ENCODE results near the gene ZFR2. TPM values are rescaled to one million over a fixed set of nuclear protein-coding genes. Genes with fewer than 3 reads are reported as not detected.

ZFR2 gene
- total RNA-seq, 4 donors from 2014 or later = not detected

DNA sequence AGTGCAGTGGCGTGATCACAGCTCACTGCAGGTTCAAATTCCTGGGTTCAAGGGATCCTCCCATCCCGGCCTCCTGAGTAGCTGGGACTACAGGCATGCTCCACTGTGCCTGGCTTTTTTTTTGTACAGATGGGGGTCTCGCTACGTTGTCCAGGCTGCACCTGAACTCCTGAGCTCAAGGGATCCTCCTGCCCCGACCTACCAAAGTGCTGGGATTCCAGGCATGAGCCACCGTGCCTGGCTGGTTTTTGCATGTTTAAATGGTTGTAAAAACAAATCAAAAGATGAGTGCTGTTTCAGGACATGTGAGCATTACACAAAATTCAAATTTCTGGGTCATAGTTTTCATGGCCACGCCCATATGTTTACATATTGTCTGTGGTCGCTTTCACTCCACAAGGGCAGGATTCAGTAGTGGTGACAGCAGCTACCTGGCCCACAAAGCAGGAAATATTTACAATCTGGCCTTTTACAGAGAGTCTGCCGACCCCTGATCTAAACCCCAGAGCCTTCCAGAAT lies 88.0 kb downstream of the ZFR2 start:
- H3K9me3 ChIP-seq = peaks cover 17 to 20% of the 10 kb centered on the region in 2 donors
- H3K36me3 ChIP-seq = no peaks in the 10 kb centered on the region
- H3K27ac ChIP-seq = no peak overlapping the region
- H3K4me3 ChIP-seq = no peak overlapping the region
- intact Hi-C loops (cut with DNase I; ENCODE audit: low total_unique reads) (no loop called here), in situ Hi-C loops (cut with MboI; ENCODE audit: low pct_ligation_motif_present in 1 of 4, low pct_unique_long_range_greater_than_20kb in 1 of 4, low sequenced_read_pairs in 3 of 4) (no loop called here)
- H3K27me3 ChIP-seq = peaks cover 21% of the 10 kb centered on the region
- H3K4me1 ChIP-seq = peaks cover 0 to 6% (median 0%) of the 10 kb centered on the region in 4 donors
- no peak for DNase-seq
- WGBS, 2 donors (ENCODE audit: low coverage in 1 of 2) = 20 to 79% methylated on average over 1 to 9 of the region's 9 CpGs
- TF ChIP-seq, protein P1, sequence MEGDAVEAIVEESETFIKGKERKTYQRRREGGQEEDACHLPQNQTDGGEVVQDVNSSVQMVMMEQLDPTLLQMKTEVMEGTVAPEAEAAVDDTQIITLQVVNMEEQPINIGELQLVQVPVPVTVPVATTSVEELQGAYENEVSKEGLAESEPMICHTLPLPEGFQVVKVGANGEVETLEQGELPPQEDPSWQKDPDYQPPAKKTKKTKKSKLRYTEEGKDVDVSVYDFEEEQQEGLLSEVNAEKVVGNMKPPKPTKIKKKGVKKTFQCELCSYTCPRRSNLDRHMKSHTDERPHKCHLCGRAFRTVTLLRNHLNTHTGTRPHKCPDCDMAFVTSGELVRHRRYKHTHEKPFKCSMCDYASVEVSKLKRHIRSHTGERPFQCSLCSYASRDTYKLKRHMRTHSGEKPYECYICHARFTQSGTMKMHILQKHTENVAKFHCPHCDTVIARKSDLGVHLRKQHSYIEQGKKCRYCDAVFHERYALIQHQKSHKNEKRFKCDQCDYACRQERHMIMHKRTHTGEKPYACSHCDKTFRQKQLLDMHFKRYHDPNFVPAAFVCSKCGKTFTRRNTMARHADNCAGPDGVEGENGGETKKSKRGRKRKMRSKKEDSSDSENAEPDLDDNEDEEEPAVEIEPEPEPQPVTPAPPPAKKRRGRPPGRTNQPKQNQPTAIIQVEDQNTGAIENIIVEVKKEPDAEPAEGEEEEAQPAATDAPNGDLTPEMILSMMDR (IDR thresholded peaks at IDR 0.05) = no peak
- no peak for TF ChIP-seq EP300 (IDR thresholded peaks at IDR 0.05; ENCODE audit: low read depth)

DNA sequence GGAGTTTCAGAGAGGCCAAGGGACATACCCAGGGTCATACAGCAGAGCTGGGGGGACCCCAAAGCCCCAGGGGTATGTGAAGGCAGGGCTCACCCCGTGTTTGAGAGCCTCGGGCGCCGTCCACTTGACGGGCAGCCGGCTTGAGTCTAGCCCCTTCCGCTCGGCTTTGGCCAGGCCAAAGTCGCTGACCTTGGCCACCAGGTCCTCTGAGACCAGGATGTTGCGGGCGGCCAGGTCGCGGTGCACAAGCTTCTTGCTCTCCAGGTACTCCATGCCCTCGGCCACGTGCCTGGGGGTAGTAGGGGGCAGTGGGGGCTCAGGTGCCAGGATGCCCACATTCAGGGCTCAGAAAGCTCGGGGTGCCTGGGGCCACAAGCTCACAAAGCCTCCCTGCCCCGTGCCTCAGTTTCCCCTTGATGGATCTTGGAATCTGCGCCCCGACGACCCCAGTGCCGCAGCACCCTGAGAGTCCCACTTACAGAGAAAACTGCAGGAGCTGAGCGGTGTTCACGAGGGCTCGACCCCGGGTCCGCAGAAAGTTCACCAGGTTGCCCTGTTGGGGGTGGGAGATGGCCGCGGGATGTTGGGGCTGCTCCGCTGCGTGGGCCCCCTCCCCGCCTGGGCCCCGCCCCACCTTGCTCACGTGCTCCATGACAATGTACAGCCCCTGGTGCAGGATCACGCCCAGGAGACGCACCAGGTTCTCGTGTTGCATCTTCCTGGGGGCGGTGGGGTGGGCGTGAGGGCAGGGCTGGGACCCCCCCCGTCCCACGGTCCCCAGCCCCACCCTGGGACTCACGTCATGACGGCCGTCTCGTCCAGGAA lies 89.7 kb downstream of the ZFR2 start:
- TF ChIP-seq EP300 (IDR thresholded peaks at IDR 0.05; ENCODE audit: low read depth) = no peak
- TF ChIP-seq POLR2A (IDR thresholded peaks at IDR 0.05) = no peak
- TF ChIP-seq, protein P1 (IDR thresholded peaks at IDR 0.05) = no peak
- no peak for TF ChIP-seq POLR2AphosphoS5 (IDR thresholded peaks at IDR 0.05)
- in situ Hi-C loops (cut with MboI; ENCODE audit: low pct_ligation_motif_present in 1 of 4, low pct_unique_long_range_greater_than_20kb in 1 of 4, low sequenced_read_pairs in 3 of 4) = no loop called here
- intact Hi-C loops (cut with DNase I; ENCODE audit: low total_unique reads) = no loop called here
- Histone ChIP-seq H3K27ac (no peak overlapping the region), H3K4me3 (no peak overlapping the region), H3K36me3 (no peaks in the 10 kb centered on the region), H3K4me1 (no peaks in the 10 kb centered on the region), H3K27me3 (peaks cover 4% of the 10 kb centered on the region), H3K9me3 (peaks cover 17 to 20% of the 10 kb centered on the region in 2 donors)
- WGBS, 2 donors (ENCODE audit: low coverage in 1 of 2) = 81% methylated on average over 27 of the region's 44 CpGs; no CpG with 5 or more reads in 1 of the 2 donors
- DNase-seq = no peak

DNA sequence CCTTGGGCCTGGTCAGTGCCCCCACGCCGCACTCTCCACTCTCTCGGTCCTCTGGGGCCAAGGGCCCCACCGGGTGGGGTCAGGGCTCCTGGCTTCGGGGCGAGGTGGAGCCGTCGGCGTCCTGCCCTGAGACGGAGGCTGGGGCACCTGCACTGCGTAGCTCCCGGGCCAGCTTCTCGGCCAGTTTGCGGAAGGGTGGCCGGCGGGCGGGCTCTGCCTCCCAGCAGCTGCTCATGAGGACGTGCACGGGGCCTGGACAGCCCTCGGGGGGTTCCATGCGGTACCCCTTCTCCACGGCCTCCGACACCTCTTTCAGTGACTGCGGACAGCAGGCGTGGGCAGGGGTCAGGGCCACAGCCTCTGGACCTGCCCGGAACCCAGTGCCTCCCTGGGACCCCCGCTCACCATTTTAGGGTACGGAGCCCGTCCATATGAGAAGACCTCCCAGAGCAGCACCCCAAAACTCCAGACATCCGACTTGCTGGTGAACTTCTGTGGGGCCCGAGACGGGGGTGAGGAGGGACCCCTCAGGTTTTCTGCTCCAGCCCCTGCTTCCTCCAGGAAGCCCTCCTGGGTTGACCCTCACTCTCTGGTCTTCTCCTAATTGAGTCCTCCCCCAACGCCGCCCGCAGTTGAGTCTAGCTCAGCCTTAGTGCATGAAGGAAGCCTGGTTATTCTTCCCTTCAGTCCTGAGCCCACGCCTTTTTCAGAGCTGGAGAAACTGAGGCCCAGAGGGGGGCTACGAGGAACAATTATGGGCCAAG lies 90.6 kb downstream of the ZFR2 start:
- in situ Hi-C loops (cut with MboI; ENCODE audit: low pct_ligation_motif_present in 1 of 4, low pct_unique_long_range_greater_than_20kb in 1 of 4, low sequenced_read_pairs in 3 of 4) (no loop called here), intact Hi-C loops (cut with DNase I; ENCODE audit: low total_unique reads) (no loop called here)
- 77% methylated on average over 18 of the region's 37 CpGs; no CpG with 5 or more reads in 1 of the 2 donors for WGBS, 2 donors (ENCODE audit: low coverage in 1 of 2)

More for the DNA sequence above, 90.6 kb downstream of the ZFR2 start:
- H3K36me3 ChIP-seq = no peaks in the 10 kb centered on the region
- H3K27me3 ChIP-seq = no peaks in the 10 kb centered on the region
- H3K4me1 ChIP-seq = no peaks in the 10 kb centered on the region
- no peak for DNase-seq
- TF ChIP-seq POLR2A (IDR thresholded peaks at IDR 0.05) = no peak
- no peak for TF ChIP-seq EP300 (IDR thresholded peaks at IDR 0.05; ENCODE audit: low read depth)
- TF ChIP-seq, protein P1 (IDR thresholded peaks at IDR 0.05) = no peak
- TF ChIP-seq POLR2AphosphoS5 (IDR thresholded peaks at IDR 0.05) = no peak
- H3K27ac ChIP-seq = no peak overlapping the region
- H3K9me3 ChIP-seq = peaks cover 17 to 20% of the 10 kb centered on the region in 2 donors
- H3K4me3 ChIP-seq = no peak overlapping the region

Measured in transverse colon (tissue), 4 donors.